Activated CD8-positive, alpha-beta memory T cell treated with anti-CD3 and anti-CD28 coated beads, Interleukin-2, amount 50 U/mL, for 24 hours (primary cell): Measurements from ENCODE around the gene RFNG.
"Not testable (repeated sequence)": the region's sequence is repeated elsewhere in the genome, so short reads cannot be mapped to it uniquely, and the experiment has no call there.

ENCODE experiments used
- DNase-seq: peaks from one replicate; pipeline ENCODE4 v3.0.0-alpha.2; 2020; ENCODE audit errors: extremely low read depth

Gene RFNG

GRCh38 chr17:82042649-82043048, 9.0 kb downstream of the RFNG start:
- DNase-seq = no peak

GRCh38 chr17:82041144-82041814, 10.3 kb downstream of the RFNG start:
- no peak for DNase-seq

DNA sequence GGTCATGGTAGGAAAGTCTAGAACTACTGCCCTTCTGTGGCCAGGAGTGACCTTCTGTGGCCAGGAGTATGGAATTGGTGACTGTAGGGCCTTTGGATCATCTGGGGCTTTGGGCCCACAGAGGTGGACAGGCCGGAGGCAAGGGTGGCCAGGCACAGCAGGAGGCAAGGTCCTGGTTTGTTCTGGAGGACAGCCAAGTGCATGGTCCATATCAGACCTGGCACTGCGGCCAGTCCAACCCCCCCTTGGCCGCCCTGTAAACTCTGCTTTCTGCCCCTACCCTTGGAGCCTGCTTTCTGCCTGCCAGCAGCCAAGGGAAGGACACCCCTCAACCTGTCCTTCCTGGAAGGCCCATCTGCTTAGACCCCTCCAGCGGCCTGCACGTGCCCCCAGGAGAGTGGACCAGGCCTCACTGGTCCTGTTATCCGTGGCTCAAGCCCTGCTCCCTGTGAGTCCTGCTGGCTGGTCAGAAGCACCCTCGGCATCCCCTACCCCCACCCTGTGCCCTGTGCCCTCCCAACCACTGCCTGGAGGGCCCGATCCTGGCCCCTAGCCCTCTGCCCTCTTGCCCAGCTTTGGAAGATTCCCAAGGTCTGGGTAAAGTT, 11.8 kb downstream of the RFNG start:
- no peak for DNase-seq

DNA sequence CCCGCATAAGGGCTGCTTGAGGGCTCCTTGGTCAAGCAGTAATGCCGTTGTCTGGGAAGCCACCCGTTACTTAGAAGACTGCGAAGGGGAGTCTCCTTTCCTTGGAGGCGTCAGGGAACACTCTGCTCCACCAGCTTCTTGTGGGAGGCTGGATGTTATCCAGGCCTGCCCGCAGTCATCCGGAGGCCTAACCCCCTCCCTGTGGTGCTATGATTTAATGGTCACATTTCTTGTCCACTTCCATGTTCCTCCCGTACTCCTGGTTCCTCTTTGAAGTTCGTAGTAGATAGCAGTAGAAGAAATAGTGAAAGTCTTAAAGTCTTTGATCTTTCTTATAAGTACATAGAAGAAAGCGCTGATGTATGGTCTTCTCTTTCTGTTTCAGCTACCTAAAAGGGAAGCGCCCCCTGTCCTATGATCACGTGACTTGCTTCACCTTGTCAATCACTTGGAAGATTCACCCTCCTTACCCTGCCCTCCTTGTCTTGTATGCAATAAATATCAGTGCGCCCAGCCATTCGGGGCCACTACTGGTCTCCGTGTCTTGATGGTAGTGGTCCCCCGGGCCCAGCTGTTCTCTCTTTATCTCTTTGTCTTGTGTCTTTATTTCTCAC, 12.7 kb downstream of the RFNG start:
- not testable (repeated sequence) for DNase-seq

DNA sequence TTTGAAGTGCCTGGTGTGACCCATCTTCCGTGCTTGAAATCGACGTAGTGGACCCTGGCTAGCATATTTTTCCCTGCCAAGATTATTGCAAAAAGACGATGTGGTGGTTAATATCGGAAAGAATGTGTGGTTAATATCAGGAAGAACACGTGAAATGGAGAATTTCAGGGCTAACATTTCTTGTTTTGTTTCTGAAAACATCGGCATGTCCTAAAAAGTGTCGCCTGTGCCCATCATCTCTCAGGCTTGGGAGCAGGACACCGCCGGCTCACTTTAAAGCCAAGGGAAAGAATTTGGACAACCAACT, 13.8 kb downstream of the RFNG start:
- no peak for DNase-seq

DNA sequence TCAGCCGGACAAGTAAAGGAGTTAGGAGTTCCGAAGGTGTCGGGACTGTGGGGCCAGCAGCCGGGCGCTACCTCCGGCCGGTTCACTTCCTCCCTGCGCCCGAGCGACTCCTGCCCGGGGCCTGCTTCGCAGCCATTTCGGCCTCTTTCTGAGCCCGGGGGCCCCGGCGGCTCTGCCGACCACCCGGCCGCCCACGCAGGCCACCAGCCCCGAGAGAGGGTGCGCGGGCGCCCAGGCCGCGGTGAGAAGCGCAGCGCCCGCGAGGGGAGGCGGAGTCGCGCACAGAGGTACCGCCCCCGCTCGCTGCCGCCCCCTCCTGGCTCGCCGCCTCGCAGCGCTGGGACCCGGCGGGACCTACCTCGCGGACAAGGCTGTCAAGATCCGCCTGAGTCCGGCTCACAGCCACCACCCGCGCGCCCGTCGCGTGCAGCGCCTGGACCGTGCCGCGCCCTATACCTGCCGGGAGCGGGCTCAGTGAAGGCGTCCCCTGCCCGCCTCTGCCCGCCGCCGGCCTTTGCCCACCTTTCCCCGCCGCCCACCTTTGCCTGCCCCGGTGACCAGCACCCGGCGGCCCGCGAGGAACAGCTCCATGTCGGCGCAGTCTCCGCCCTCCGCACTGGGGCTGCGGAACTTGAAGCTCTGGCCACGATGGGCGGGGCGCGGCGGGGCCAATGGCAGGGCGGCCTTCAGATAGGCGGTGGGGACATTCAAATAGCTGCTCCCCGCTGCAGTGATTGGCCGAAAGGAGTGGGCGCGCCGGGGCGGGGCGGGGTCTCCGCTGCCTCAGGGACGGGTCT, 14.3 kb downstream of the RFNG start, which contains the start of gene DCXR:
DCXR (minus strand) TSS at position 606 of the 797 bp plus-strand sequence; CDS start at position 591, 15 bp downstream.
- peak; percentile 88 for DNase-seq

GRCh38 chr17:82036634-82037091, 14.9 kb downstream of the RFNG start:
- no peak for DNase-seq

DNA sequence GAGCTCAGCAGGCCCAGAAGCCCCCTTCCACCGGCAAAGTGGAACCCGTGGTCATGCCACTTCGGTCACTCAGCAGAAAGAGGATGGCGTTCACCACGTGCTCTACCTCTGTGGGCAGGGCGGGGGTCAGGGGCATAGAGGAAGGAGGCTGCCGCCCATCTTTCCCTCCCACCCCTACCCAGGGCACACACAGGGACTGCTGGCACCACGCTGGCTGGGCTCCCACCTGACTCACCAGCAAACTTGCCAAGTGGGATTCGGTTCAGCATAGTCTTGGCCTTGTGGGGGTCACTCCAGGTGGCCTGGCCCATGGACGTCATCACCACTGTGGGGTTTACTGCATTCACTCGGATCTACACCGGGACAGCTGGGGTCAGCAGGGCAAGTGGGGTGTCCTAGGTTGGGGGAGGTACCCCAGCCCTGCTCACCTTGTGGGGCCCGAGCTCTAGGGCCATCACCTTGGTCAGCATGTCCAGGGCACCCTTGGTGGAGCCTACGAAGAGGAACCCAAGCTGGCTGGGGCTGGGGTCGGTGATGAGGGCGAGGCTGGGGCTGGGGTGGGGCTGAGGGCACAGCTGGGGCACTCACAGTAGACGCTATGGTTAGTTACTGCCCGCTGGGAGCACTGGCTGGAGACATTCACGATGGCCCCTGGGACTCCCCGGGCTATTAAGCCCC, 15.5 kb downstream of the RFNG start:
- DNase-seq = no peak

GRCh38 chr17:82035488-82035887, 16.1 kb downstream of the RFNG start:
- no peak for DNase-seq

DNA sequence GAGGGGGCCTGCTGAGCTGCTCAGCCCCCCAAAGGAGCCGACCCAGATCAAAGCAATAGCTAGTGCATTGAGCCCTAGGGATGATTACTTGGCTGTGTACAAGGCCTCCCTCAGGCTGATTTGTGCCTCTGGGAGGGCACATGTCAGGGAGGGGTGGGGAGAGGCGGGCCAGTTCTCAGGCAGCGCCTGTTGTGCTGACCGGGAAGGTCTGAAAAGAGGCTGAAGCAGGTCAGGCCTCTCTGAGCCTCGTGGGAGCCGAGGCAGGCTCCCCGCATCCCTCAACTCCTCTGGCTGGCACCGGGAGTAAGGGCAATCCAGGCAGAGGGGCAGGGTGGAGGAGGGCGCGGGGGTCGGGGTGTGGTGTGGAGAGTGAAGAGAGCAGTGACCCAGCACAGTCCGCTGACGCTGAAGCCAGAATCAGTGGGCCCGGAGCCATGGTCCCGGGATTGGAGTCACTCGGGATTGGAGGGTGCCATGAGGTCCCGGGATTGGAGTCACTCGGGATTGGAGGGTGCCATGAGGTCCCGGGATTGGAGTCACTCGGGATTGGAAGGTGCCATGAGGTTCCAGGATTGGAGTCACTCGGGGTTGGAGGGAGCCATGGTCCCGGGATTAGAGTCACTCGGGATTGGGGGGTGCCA, 17.1 kb downstream of the RFNG start:
- no peak for DNase-seq

DNA sequence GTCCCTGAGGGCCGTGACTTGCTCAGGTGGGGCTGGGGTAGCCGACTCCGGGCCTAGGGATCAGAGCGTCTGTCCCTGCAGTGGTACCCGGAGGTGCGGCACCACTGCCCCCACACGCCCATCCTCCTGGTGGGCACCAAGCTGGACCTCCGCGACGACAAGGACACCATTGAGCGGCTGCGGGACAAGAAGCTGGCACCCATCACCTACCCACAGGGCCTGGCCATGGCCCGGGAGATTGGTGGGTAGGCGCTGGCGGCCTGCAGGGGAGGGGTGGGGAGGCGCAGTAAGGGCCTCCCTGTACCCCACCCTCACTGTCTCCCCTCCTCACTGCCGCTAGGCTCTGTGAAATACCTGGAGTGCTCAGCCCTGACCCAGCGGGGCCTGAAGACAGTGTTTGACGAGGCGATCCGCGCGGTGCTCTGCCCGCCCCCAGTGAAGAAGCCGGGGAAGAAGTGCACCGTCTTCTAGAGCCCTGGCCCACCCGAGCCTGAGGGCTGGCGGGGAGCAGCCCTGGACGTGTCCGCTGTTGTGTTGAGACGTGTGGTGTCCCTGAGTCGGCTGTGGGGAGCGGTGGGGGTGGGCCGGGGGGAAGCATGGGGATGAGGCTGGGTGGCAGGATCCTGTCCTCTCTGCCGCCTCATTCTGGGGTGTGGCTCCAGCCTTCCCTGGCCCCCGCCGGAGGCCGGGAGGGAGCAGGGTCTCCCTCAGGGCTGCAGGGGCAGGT, 18.1 kb downstream of the RFNG start:
- DNase-seq = no peak

DNA sequence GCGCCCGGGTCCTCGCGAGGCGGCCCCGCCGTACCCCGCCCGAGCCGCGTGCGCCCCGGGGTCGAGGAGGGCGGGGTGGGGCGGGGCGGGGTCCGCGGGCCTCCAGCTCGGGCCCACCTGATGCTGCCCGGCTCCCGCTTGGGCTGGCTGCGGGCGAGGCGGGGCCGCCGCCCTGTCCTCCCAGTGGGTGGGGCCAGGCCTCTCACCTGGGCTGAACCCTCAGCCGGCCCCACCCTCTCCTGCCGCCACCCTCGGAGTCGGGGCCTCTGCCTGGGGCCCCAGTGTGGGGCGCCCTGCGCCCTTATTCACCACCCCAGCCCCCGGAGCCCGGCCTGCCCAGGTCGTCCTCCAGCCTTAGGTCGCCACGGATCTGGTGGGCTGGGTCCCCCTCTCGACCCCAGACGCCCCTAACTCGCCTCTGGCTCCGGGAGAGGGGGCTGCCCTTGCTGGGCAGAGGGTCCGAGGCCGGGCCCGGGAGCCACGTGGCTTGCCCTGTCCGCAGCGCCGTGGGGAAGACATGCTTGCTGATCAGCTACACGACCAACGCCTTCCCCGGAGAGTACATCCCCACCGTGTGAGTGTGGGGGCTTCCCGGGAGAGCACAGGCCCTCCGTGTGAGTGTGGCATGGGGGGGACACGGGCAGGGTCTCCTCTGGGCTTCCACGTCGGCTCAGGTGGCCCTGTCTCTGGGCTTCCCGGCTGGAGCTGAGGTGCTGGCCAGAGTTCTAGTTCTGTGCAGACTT, 19.6 kb downstream of the RFNG start:
- DNase-seq = no peak

GRCh38 chr17:82031303-82031884, 20.2 kb downstream of the RFNG start, which contains the start of gene RAC3:
RAC3 (plus strand) TSS chr17:82031678; CDS start chr17:82031762, 84 bp downstream.
- no peak for DNase-seq

DNA sequence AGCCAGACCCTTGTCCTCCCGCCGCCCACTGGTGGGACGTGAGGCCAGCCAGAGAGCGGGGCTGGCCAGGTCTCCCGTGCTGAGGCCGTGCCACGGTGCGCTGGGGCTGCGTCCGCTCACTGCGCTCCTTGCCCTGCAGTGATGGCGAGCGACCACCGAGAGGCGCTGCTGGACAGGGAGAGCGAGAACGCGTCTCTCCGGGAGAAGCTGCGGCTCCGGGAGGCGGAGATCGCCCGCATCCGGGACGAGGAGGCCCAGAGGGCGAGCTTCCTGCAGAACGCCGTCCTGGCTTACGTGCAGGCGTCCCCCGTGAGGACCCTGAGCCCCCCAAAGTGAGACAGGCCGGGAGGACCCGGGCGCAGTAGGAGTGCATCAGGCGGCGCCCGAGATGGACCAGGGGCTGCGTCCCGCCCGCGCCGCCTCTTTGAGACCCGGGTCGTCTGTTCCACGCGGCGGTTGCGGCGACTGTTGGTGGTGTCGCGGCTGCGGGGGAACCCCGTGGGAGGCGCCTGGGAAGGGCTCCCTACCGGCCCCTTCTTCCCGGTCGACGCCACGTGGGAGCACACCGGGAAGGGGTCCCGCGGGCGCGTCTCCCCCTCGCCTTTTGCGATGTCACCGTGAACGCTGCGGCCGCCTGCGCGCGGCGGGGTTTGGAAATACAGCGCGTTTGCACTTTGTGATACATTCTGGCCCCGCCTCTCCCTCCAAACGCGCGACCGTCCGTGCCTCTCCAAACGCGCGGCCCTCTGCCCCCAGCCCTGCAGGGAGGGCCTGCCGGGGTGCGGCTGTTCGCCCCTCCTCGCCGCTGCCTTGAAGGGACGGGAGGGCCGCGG, 20.9 kb downstream of the RFNG start:
- peak; percentile 38 for DNase-seq

DNA sequence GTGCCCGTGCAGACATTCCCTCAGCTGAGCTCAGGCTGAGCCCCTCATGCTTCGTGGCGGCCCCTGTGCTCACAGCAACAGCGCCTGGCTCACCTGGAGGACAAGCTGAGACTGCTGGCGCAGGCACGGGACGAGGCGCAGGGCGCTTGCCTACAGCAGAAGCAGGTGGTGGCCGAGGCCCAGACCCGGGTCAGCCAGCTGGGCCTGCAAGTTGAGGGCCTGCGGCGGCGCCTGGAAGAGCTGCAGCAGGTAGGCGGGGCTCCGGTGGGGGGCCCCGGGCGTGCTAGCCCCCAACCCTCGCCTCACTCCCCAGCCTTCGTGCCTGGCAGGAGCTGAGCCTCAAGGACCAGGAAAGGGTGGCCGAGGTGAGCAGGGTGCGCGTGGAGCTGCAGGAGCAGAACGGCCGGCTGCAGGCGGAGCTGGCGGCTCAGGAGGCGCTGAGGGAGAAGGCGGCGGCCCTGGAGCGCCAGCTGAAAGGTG, 21.6 kb downstream of the RFNG start:
- DNase-seq = no peak

DNA sequence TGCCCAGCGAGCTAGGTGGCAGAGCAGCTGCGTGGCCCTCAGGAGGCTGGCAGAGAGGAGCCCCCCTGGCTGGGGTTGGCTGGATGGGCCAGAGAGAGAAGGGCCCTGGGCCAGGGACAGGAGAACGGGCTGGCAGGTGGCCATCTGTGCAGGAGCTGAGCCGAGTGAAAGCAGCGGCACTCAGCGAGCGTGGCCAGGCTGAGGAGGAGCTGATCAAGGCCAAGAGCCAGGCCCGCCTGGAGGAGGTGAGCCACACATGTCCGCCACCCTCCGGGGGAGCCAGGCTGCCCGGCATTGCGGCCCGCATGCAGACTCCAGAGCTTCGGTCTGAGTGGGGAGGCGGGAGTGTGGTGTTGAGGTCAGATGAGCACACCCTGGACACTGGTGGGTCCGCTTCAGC, 22.2 kb downstream of the RFNG start:
- DNase-seq = no peak

DNA sequence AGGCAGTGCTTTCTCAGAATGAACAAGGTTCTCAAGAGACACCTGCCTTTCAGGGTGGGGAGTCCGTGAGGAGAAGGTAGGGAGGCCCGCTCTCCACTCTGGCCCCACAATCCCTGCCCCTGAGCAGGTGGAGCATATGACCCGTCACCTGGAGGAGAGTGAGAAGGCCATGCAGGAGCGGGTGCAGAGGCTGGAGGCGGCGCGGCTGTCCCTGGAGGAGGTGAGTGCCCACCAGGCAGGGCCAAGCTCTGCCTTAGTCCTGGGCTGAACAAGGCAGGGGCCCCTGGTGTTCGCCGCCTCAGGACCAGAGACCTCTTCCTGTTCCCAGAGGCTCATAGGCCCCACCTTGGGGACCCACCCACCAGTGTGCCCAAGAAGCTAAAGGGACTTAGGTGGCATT, 22.6 kb downstream of the RFNG start:
- no peak for DNase-seq

DNA sequence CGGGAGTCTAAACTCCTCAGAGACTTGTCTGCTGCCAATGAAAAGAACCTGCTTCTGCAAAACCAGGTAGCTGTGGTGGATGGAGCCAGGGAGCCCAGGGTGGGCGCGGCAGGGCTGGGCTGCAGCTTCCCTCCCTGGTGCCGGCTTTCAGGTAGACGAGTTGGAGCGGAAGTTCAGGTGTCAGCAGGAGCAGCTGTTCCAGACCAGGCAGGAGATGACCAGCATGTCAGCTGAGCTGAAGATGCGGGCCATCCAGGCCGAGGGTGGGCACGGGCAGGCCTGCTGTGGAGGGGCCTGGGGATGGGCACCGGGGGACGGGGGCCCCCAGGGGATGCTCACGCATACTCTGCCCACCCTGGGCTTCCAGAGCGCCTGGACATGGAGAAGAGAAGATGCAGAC, 23.4 kb downstream of the RFNG start:
- DNase-seq = no peak
